ENCODE results near the gene CD248. TPM values are rescaled to one million over a fixed set of nuclear protein-coding genes. Genes with fewer than 3 reads are reported as not detected.

Gene CD248
- total RNA-seq, 1 donor from 2014 or later = 11.4 TPM

DNA sequence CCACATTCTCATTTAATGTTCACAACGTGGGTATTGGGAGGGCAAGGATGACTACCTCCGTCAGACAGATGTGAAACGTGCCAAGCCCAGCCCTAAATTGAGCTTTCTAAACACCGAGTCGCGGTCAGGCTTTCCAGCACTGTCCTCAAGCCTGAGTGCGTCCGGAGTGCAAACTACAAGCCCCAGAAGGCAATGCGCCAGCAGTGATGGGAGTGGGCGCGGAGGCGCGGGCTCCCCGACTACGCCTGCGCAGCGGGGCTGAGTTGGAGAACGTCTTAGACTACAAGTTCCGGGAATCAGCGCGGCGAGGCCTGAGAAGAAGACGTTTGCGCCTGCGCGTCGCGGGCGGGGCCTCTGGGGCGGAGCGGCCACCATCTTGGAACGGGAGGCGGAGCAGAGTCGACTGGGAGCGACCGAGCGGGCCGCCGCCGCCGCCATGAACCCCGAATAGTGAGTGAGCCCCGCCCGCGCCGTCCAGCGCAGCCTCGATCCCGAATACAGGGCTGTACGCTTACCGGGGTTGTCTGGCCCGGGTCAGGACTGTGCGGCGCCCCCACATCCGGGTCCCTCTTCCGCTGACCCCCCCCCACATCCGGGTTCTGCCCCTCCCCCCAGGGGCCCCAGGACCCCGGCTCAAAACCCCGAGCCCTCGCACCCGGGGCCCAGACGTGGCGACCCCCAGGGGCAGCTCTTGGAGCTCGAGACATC, 48.4 kb downstream of the CD248 start, which contains the start of gene RAB1B:
RAB1B (plus strand) TSS at position 396 of the 708 bp plus-strand sequence; CDS start at position 437, 41 bp downstream.
- H3K4me3 Mint-ChIP-seq (ENCODE audit: unreplicated experiment) = peak within 1 kb of the TSS; percentile 98
- H3K36me3 Mint-ChIP-seq (ENCODE audit: unreplicated experiment) = peaks cover 1% of the 10 kb centered on the region
- TF ChIP-seq, protein P1, sequence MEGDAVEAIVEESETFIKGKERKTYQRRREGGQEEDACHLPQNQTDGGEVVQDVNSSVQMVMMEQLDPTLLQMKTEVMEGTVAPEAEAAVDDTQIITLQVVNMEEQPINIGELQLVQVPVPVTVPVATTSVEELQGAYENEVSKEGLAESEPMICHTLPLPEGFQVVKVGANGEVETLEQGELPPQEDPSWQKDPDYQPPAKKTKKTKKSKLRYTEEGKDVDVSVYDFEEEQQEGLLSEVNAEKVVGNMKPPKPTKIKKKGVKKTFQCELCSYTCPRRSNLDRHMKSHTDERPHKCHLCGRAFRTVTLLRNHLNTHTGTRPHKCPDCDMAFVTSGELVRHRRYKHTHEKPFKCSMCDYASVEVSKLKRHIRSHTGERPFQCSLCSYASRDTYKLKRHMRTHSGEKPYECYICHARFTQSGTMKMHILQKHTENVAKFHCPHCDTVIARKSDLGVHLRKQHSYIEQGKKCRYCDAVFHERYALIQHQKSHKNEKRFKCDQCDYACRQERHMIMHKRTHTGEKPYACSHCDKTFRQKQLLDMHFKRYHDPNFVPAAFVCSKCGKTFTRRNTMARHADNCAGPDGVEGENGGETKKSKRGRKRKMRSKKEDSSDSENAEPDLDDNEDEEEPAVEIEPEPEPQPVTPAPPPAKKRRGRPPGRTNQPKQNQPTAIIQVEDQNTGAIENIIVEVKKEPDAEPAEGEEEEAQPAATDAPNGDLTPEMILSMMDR (IDR thresholded peaks at IDR 0.05; ENCODE audit: partially characterized antibody, unreplicated experiment) = no peak
- H3K4me1 Mint-ChIP-seq (ENCODE audit: low read depth, unreplicated experiment) = peaks cover 4% of the 10 kb centered on the region
- peaks cover 14% of the 10 kb centered on the region for H3K9me3 Mint-ChIP-seq (ENCODE audit: unreplicated experiment)
- peaks cover 17% of the 10 kb centered on the region for H3K27me3 Mint-ChIP-seq (ENCODE audit: unreplicated experiment)
- peak within 1 kb of the TSS; percentile 93 for H3K27ac Mint-ChIP-seq (ENCODE audit: unreplicated experiment)
- DNase-seq = peak; percentile 100

DNA sequence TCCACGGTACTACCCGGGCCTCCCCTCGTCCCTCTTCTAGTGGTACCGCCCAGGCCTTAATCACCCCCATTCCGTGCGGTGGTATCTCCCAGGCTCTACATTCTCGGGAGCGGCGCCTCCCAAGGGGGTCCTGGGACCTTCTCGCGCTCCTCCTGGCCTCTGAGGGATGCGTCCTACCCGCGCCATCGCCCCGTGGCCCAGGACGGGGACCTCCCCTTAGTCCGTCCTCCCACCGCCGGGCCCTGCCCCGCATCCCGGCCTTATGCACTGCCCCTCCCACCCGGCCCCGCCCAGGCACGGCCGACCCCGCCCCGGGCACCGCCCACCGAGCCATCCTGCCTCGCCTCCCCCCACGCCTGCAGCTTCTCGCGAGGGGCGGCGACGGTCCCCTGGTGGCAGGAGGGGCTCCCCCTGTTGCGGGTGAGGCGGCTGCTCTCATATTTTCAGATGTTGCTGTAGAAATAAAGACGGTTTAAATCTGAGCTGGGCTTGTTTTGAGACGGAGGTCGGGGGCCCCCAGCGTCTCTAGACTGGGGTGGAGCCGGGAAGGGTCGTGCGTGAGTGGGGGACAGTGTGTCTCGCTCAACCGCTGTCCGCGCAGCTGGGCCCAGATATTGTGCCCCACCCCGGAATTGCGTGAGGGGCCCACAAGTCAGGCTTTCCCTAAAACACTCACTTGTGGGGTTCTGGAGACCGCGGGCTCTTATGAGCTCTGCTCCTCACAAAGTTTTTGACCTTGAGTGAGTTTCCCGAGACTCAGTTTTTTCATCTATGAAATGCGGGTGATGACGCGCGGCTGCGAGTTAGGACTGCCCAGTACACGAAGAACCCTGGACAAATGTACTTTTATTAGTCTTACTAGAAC, 49.2 kb downstream of the CD248 start:
- Mint-ChIP-seq H3K9me3 (ENCODE audit: unreplicated experiment) (peaks cover 13% of the 10 kb centered on the region), H3K36me3 (ENCODE audit: unreplicated experiment) (no peaks in the 10 kb centered on the region), H3K4me1 (ENCODE audit: low read depth, unreplicated experiment) (peaks cover 4% of the 10 kb centered on the region), H3K27ac (ENCODE audit: unreplicated experiment) (peak overlapping the region; percentile 93), H3K27me3 (ENCODE audit: unreplicated experiment) (peaks cover 19% of the 10 kb centered on the region), H3K4me3 (ENCODE audit: unreplicated experiment) (peak overlapping the region; percentile 98)
- TF ChIP-seq, protein P1 (IDR thresholded peaks at IDR 0.05; ENCODE audit: partially characterized antibody, unreplicated experiment) = peak; percentile 12
- peak; percentile 92 for DNase-seq

DNA sequence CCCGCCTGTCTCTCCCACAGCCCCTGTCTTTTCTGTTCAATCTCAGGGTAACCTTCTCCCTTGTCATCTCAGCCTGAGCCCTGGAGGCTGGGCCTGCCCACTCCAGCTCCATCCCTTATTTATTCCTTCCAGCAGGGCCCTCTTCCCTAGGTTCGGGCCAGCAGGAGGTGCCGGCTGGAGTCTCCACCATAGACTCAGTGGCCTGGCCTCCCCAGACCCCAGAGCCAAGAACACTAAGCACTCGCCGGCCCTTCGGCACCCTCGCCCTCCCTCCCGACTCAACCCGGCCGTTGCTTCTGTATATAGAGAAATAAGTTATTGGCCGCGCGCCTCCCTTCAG, 49.8 kb downstream of the CD248 start:
- peaks cover 13% of the 10 kb centered on the region for H3K9me3 Mint-ChIP-seq (ENCODE audit: unreplicated experiment)
- H3K36me3 Mint-ChIP-seq (ENCODE audit: unreplicated experiment) = no peaks in the 10 kb centered on the region
- H3K4me3 Mint-ChIP-seq (ENCODE audit: unreplicated experiment) = peak overlapping the region; percentile 79
- TF ChIP-seq, protein P1 (IDR thresholded peaks at IDR 0.05; ENCODE audit: partially characterized antibody, unreplicated experiment) = no peak
- H3K27me3 Mint-ChIP-seq (ENCODE audit: unreplicated experiment) = peaks cover 20% of the 10 kb centered on the region
- H3K4me1 Mint-ChIP-seq (ENCODE audit: low read depth, unreplicated experiment) = peaks cover 4% of the 10 kb centered on the region
- peak overlapping the region; percentile 78 for H3K27ac Mint-ChIP-seq (ENCODE audit: unreplicated experiment)
- DNase-seq = no peak

DNA sequence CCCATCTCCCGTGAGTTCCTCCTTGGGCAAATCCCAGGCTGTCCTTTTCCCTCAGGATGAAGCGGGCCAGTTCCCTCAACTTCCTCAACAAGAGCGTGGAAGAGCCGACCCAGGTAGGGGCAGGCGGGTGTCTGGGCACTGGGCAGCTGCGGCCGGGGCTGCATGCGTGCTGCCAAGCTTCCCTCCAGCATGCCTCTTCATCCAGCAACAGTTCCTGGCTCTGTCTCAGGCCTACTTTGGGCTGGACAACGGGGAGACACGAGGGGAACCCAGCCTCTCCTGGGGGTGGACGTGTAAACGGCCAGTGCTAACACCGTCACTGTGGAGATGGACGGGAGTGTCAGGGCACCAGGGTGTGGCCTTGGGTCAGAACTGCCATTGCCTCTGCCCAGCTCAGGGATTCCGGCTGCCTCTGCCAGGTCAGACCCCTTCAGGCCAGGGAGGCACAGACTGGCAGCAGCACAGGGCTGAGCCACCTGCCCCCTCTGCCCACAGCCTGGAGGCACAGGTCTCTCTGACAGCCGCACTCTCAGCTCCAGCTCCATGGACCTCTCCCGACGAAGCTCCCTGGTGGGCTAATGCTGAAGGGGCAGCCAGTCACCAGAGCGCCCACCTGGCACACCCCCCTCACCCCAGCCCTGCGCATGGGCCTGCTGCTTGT, 50.3 kb downstream of the CD248 start:
- H3K9me3 Mint-ChIP-seq (ENCODE audit: unreplicated experiment) = peaks cover 13% of the 10 kb centered on the region
- DNase-seq = no peak

More for the DNA sequence above, 50.3 kb downstream of the CD248 start:
- TF ChIP-seq, protein P1 (IDR thresholded peaks at IDR 0.05; ENCODE audit: partially characterized antibody, unreplicated experiment) = no peak
- peak overlapping the region; percentile 78 for H3K27ac Mint-ChIP-seq (ENCODE audit: unreplicated experiment)
- H3K4me3 Mint-ChIP-seq (ENCODE audit: unreplicated experiment) = peak overlapping the region; percentile 79
- H3K4me1 Mint-ChIP-seq (ENCODE audit: low read depth, unreplicated experiment) = peaks cover 4% of the 10 kb centered on the region
- H3K36me3 Mint-ChIP-seq (ENCODE audit: unreplicated experiment) = no peaks in the 10 kb centered on the region
- H3K27me3 Mint-ChIP-seq (ENCODE audit: unreplicated experiment) = peaks cover 19% of the 10 kb centered on the region

Data from glutamatergic neuron (in vitro differentiated cells).